Loucy (cell line): Measurements from ENCODE around the gene AKAP13.

Experiments used
- EZH2phosphoT487 ChIP-seq: fragments of 200-600 bp; IDR thresholded peaks from 2 replicates; pipeline ENCODE4 v1.6.1; 2018; ENCODE audit warnings: antibody characterized with exemption, mild to moderate bottlenecking, moderate library complexity, borderline replicate concordance
- TF ChIP-seq, protein P1 (sequence below): fragments of 200-600 bp; sonication (generic); conservative IDR thresholded peaks from 2 replicates; pipeline ENCODE4 v1.5.1; 2014; ENCODE audit warnings: mild to moderate bottlenecking, antibody characterized with exemption, low read length

- TF ChIP-seq, protein P1, sequence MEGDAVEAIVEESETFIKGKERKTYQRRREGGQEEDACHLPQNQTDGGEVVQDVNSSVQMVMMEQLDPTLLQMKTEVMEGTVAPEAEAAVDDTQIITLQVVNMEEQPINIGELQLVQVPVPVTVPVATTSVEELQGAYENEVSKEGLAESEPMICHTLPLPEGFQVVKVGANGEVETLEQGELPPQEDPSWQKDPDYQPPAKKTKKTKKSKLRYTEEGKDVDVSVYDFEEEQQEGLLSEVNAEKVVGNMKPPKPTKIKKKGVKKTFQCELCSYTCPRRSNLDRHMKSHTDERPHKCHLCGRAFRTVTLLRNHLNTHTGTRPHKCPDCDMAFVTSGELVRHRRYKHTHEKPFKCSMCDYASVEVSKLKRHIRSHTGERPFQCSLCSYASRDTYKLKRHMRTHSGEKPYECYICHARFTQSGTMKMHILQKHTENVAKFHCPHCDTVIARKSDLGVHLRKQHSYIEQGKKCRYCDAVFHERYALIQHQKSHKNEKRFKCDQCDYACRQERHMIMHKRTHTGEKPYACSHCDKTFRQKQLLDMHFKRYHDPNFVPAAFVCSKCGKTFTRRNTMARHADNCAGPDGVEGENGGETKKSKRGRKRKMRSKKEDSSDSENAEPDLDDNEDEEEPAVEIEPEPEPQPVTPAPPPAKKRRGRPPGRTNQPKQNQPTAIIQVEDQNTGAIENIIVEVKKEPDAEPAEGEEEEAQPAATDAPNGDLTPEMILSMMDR, result no peak
- TF ChIP-seq EZH2phosphoT487, result no peak
These were observed 149.7 kb downstream of the AKAP13 start for GRCh38 chr15:85530079-85530478.
